HL-60 (cell line): Measurements from ENCODE around the gene POSTN.

ENCODE experiments used
- DNase-seq, 2 experiments: peaks; one replicate each; pipeline ENCODE4 v3.0.0-alpha.2; 2010 to 2020; ENCODE audit warnings: low read depth in 1 of 2, low spot score in 1 of 2
- H3K27ac ChIP-seq: fragments of 250-450 bp; sonication (Bioruptor Pico); replicated peaks from 2 replicates; pipeline ENCODE4 v1.5.1; 2020; ENCODE audit warnings: mild to moderate bottlenecking, moderate library complexity
- H3K27me3 ChIP-seq: fragments of 250-450 bp; sonication (Bioruptor Pico); 2 replicates; pipeline ENCODE4 v1.5.1; 2021; ENCODE audit warnings: mild to moderate bottlenecking, moderate library complexity; ENCODE audit not compliant: insufficient read depth, poor library complexity, severe bottlenecking
- H3K4me3 ChIP-seq: replicated peaks from 2 replicates; pipeline ENCODE4 v1.5.1; 2011; ENCODE audit warnings: mild to moderate bottlenecking, control low read depth, low read length; ENCODE audit not compliant: insufficient read depth
- GABPA ChIP-seq: IDR thresholded peaks from 2 replicates; pipeline ENCODE4 v1.6.1; 2012; ENCODE audit warnings: low read depth
- POLR2AphosphoS5 ChIP-seq: IDR thresholded peaks from 2 replicates; pipeline ENCODE4 v1.6.1; 2012; ENCODE audit warnings: low read depth
- SPI1 ChIP-seq: IDR thresholded peaks from 2 replicates; pipeline ENCODE4 v1.6.1; 2012; ENCODE audit warnings: low read depth, mild to moderate bottlenecking, borderline replicate concordance
- TF ChIP-seq, protein P1 (sequence below): IDR thresholded peaks from 2 replicates; pipeline ENCODE4 v1.6.1; 2012; ENCODE audit warnings: low read depth; ENCODE audit not compliant: insufficient replicate concordance
- TF ChIP-seq, protein P2 (sequence below): IDR thresholded peaks from one replicate; pipeline ENCODE4 v1.5.1; 2011; ENCODE audit warnings: low read length, control low read depth, inconsistent platforms; ENCODE audit not compliant: insufficient read depth

Gene POSTN

DNA sequence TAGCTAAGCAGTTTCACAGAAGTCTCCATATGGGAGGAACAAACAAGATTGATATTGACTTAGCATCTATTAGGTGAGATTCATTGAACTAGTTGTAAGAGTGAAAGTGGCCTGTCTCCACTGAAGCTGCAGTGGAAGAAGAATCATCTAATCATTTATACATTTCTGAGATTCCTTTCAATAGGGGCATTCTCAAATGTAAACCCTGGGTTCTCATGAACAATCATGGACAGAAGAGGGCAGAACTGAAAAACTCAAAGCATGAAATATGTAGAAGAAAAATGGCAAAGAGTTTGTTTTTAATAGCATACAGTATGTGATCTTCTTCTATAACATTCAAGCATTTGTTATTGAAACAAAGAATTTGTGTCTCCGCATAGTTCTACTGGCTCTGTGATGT lies 17.6 kb upstream of the POSTN start:
- Histone ChIP-seq H3K27ac (no peak overlapping the region), H3K27me3 (peaks cover 2% of the 10 kb centered on the region), H3K4me3 (no peak overlapping the region)
- TF ChIP-seq GABPA: no peak
- no peak for DNase-seq

DNA sequence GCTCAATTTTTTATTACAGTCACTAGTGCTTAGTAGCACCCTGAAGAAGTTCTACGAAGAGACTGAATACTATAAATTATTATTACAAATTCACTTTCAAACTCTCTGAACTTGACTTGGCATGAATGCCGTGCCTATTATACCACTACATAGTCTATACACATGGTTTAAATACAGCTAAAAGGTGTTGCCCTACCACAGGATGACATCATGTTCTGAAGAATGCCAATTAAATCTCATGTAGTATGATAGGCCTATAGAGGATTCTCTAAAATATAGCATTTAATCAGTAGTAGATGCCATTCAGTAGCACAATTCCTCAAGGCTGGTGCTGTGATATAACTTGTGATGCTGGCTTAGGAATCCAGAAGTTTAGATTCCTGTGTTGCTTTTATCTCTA lies 16.7 kb upstream of the POSTN start:
- Histone ChIP-seq H3K4me3 (no peak overlapping the region), H3K27ac (no peak overlapping the region), H3K27me3 (peaks cover 2% of the 10 kb centered on the region)
- TF ChIP-seq SPI1 (no peak), POLR2AphosphoS5 (no peak), GABPA (no peak)
- TF ChIP-seq, protein P1, sequence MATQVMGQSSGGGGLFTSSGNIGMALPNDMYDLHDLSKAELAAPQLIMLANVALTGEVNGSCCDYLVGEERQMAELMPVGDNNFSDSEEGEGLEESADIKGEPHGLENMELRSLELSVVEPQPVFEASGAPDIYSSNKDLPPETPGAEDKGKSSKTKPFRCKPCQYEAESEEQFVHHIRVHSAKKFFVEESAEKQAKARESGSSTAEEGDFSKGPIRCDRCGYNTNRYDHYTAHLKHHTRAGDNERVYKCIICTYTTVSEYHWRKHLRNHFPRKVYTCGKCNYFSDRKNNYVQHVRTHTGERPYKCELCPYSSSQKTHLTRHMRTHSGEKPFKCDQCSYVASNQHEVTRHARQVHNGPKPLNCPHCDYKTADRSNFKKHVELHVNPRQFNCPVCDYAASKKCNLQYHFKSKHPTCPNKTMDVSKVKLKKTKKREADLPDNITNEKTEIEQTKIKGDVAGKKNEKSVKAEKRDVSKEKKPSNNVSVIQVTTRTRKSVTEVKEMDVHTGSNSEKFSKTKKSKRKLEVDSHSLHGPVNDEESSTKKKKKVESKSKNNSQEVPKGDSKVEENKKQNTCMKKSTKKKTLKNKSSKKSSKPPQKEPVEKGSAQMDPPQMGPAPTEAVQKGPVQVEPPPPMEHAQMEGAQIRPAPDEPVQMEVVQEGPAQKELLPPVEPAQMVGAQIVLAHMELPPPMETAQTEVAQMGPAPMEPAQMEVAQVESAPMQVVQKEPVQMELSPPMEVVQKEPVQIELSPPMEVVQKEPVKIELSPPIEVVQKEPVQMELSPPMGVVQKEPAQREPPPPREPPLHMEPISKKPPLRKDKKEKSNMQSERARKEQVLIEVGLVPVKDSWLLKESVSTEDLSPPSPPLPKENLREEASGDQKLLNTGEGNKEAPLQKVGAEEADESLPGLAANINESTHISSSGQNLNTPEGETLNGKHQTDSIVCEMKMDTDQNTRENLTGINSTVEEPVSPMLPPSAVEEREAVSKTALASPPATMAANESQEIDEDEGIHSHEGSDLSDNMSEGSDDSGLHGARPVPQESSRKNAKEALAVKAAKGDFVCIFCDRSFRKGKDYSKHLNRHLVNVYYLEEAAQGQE: no peak
- TF ChIP-seq, protein P2, sequence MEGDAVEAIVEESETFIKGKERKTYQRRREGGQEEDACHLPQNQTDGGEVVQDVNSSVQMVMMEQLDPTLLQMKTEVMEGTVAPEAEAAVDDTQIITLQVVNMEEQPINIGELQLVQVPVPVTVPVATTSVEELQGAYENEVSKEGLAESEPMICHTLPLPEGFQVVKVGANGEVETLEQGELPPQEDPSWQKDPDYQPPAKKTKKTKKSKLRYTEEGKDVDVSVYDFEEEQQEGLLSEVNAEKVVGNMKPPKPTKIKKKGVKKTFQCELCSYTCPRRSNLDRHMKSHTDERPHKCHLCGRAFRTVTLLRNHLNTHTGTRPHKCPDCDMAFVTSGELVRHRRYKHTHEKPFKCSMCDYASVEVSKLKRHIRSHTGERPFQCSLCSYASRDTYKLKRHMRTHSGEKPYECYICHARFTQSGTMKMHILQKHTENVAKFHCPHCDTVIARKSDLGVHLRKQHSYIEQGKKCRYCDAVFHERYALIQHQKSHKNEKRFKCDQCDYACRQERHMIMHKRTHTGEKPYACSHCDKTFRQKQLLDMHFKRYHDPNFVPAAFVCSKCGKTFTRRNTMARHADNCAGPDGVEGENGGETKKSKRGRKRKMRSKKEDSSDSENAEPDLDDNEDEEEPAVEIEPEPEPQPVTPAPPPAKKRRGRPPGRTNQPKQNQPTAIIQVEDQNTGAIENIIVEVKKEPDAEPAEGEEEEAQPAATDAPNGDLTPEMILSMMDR: no peak
- no peak for DNase-seq

DNA sequence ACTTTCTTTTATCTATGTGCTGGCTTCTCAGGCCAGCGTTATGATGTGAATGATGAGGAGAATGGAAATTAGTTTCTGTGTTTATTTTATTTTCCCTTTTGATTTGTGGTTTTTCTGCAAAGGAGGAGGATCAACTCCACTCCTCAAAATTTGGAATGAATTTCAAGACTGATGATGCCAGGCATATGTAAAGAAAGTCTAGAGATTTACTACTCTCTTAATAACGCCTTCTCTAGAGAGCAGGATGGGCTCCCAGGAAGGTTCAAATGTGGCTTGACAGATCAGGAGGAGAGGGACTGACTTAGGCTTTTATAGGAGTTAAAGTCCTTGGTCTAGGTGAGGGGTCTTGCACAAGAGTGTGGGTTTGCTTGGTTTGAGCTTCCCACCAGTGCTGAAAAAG lies 15.1 kb upstream of the POSTN start:
- TF ChIP-seq, protein P1: no peak
- TF ChIP-seq POLR2AphosphoS5: no peak
- TF ChIP-seq GABPA: no peak
- TF ChIP-seq SPI1: no peak
- TF ChIP-seq, protein P2: no peak
- Histone ChIP-seq H3K4me3 (no peak overlapping the region), H3K27ac (no peak overlapping the region), H3K27me3 (peaks cover 2% of the 10 kb centered on the region)
- DNase-seq: no peak

DNA sequence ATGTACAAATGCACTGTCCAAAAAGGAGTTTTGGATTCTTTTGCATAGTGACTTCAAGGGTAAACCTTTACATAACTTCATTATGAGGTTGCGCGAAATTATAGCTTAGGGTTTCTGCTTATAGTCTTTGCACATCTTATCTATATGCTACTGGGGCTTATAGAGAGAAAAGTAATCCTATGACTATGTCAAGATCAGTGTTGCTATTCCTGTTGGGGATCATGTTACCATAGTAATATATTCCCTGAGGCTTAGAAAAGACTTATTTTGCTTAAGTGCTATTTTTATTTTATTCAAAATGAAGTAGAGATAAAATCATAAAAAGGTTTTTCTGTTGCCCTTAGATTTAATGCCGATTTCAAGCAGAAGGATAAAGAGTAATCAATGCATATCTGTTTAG lies 14.7 kb upstream of the POSTN start:
- TF ChIP-seq, protein P2: no peak
- TF ChIP-seq GABPA: no peak
- Histone ChIP-seq H3K27ac (no peak overlapping the region), H3K4me3 (no peak overlapping the region), H3K27me3 (peaks cover 2% of the 10 kb centered on the region)
- DNase-seq: no peak
